HCEC 1CT (cell line): ENCODE measurements around the gene GMDS.

Experiments used
- DNase-seq: peaks from one replicate; pipeline ENCODE4 v3.0.0-alpha.2; 2017

The GMDS gene

GRCh38 chr6:2030682-2031244 lies 214.6 kb downstream of the GMDS start:
- DNase-seq: no peak

- DNase-seq: no peak
Observed at GRCh38 chr6:2029952-2030351, 215.5 kb downstream of the GMDS start.

- no peak for DNase-seq
Observed at GRCh38 chr6:2029130-2029794, 216.1 kb downstream of the GMDS start.

GRCh38 chr6:2028457-2029038 lies 216.9 kb downstream of the GMDS start:
- DNase-seq: no peak

GRCh38 chr6:2026133-2026532 lies 219.3 kb downstream of the GMDS start:
- no peak for DNase-seq

GRCh38 chr6:2021713-2022125 lies 223.7 kb downstream of the GMDS start:
- peak; percentile 53 for DNase-seq

- peak; percentile 17 for DNase-seq
Observed at GRCh38 chr6:2020909-2021308, 224.5 kb downstream of the GMDS start.

- no peak for DNase-seq
Observed at GRCh38 chr6:2019051-2019450, 226.4 kb downstream of the GMDS start.

- DNase-seq: no peak
Observed at GRCh38 chr6:2016040-2016439, 229.4 kb downstream of the GMDS start.

GRCh38 chr6:2008383-2008976 lies 236.9 kb downstream of the GMDS start:
- DNase-seq: no peak

GRCh38 chr6:2007165-2007564 lies 238.2 kb downstream of the GMDS start:
- no peak for DNase-seq

- DNase-seq: no peak
Observed at GRCh38 chr6:2004888-2005287, 240.5 kb downstream of the GMDS start.

GRCh38 chr6:2000962-2001361 lies 244.4 kb downstream of the GMDS start:
- no peak for DNase-seq

GRCh38 chr6:1997702-1998101 lies 247.7 kb downstream of the GMDS start:
- no peak for DNase-seq

- no peak for DNase-seq
Observed at GRCh38 chr6:1995636-1996035, 249.8 kb downstream of the GMDS start.

- peak; percentile 27 for DNase-seq
Observed at GRCh38 chr6:1993042-1993441, 252.4 kb downstream of the GMDS start.

- no peak for DNase-seq
Observed at GRCh38 chr6:1991332-1991878, 254.0 kb downstream of the GMDS start.

GRCh38 chr6:1988843-1989242 lies 256.6 kb downstream of the GMDS start:
- no peak for DNase-seq

- DNase-seq: peak; percentile 79
Observed at GRCh38 chr6:1987640-1988039, 257.8 kb downstream of the GMDS start.

- peak; percentile 13 for DNase-seq
Observed at GRCh38 chr6:1986454-1987243, 258.8 kb downstream of the GMDS start.

GRCh38 chr6:1984346-1984994 lies 260.9 kb downstream of the GMDS start:
- DNase-seq: no peak

GRCh38 chr6:1983850-1984249 lies 261.6 kb downstream of the GMDS start:
- DNase-seq: no peak

GRCh38 chr6:1972962-1973361 lies 272.4 kb downstream of the GMDS start:
- DNase-seq: peak; percentile 3
